HL-60/S4 treated with phorbol 12-myristate 13-acetate at 8.2 ng/mL for 4 days and 3 days (cell line): ENCODE results near the gene NECAB3.
"Not testable (repeated sequence)": the region's sequence is repeated elsewhere in the genome, so short reads cannot be mapped to it uniquely, and the experiment has no call there.

Source experiments
- in situ Hi-C: fragments of 300-500 bp; cut with MboI; formaldehyde crosslinking; loops from 2 replicates; pipeline ENCODE4 v1.15.0; 2022; ENCODE audit warnings: low sequenced_read_pairs

The NECAB3 gene

GRCh38 chr20:33698966-33699365 lies 24.7 kb upstream of the NECAB3 start:
- in situ Hi-C loops = not testable (repeated sequence)

- in situ Hi-C loops = no loop called here
Observed at GRCh38 chr20:33697129-33697528, 22.9 kb upstream of the NECAB3 start.

GRCh38 chr20:33696448-33696847 lies 22.2 kb upstream of the NECAB3 start:
- in situ Hi-C loops = no loop called here

GRCh38 chr20:33694639-33695012 lies 20.4 kb upstream of the NECAB3 start:
- in situ Hi-C loops = no loop called here

GRCh38 chr20:33693741-33694638 lies 19.8 kb upstream of the NECAB3 start:
- in situ Hi-C loops = no loop called here

- in situ Hi-C loops = no loop called here
Observed at GRCh38 chr20:33693289-33693688, 19.1 kb upstream of the NECAB3 start.

GRCh38 chr20:33689973-33690372 lies 15.7 kb upstream of the NECAB3 start:
- in situ Hi-C loops = no loop called here

GRCh38 chr20:33689493-33689892 lies 15.3 kb upstream of the NECAB3 start:
- in situ Hi-C loops = no loop called here

GRCh38 chr20:33688938-33689424 lies 14.8 kb upstream of the NECAB3 start:
- in situ Hi-C loops = no loop called here

GRCh38 chr20:33687993-33688937 lies 14.0 kb upstream of the NECAB3 start:
- in situ Hi-C loops = no loop called here

GRCh38 chr20:33687370-33687915 lies 13.2 kb upstream of the NECAB3 start:
- in situ Hi-C loops = no loop called here

GRCh38 chr20:33686984-33687366 lies 12.7 kb upstream of the NECAB3 start:
- in situ Hi-C loops = no loop called here

- in situ Hi-C loops = no loop called here
Observed at GRCh38 chr20:33686100-33686983, 12.1 kb upstream of the NECAB3 start, which contains the start of gene E2F1. Gene E2F1 (minus strand): TSS chr20:33686385. CDS start chr20:33686264, 121 bp downstream.

GRCh38 chr20:33685328-33686099 lies 11.3 kb upstream of the NECAB3 start:
- in situ Hi-C loops = no loop called here

- in situ Hi-C loops = no loop called here
Observed at GRCh38 chr20:33684533-33685327, 10.5 kb upstream of the NECAB3 start.

- in situ Hi-C loops = no loop called here
Observed at GRCh38 chr20:33681728-33682353, 7.6 kb upstream of the NECAB3 start.

- in situ Hi-C loops = no loop called here
Observed at GRCh38 chr20:33681288-33681687, 7.1 kb upstream of the NECAB3 start.

GRCh38 chr20:33680686-33681085 lies 6.5 kb upstream of the NECAB3 start:
- in situ Hi-C loops = no loop called here
